NCI-H510A treated with DMSO at 0.1 percent for 48 hours (cell line): ENCODE data around the gene FKBP5.
"Not testable (repeated sequence)": the region's sequence is repeated elsewhere in the genome, so short reads cannot be mapped to it uniquely, and the experiment has no call there.

Experiments used
- DNase-seq: peaks from one replicate; lab custom pipeline; 2025; lab: John Stamatoyannopoulos, UW

FKBP5 gene

DNA sequence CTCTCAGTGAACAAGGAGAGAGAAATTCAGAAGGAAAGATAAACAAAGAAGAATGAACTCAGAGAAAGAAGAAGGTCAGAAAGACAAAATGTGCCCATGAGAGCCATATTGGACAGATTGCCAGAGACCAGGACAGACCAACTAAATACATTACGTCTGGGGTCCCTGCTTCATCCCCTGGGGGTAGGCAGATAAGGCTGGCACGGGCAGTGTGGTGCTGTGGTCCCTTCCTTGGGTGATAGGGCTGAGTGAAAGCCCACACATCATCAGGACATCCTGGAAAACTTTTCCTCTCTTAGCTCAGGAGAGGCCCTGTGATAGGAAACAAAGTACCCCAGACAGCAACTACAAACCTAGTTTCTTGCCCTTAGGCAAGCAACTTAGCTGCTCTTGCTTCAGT, 34.9 kb upstream of the FKBP5 start:
- DNase-seq = no peak

- DNase-seq = no peak
Measured at GRCh38 chr6:35722121-35722761, 33.5 kb upstream of the FKBP5 start.

DNA sequence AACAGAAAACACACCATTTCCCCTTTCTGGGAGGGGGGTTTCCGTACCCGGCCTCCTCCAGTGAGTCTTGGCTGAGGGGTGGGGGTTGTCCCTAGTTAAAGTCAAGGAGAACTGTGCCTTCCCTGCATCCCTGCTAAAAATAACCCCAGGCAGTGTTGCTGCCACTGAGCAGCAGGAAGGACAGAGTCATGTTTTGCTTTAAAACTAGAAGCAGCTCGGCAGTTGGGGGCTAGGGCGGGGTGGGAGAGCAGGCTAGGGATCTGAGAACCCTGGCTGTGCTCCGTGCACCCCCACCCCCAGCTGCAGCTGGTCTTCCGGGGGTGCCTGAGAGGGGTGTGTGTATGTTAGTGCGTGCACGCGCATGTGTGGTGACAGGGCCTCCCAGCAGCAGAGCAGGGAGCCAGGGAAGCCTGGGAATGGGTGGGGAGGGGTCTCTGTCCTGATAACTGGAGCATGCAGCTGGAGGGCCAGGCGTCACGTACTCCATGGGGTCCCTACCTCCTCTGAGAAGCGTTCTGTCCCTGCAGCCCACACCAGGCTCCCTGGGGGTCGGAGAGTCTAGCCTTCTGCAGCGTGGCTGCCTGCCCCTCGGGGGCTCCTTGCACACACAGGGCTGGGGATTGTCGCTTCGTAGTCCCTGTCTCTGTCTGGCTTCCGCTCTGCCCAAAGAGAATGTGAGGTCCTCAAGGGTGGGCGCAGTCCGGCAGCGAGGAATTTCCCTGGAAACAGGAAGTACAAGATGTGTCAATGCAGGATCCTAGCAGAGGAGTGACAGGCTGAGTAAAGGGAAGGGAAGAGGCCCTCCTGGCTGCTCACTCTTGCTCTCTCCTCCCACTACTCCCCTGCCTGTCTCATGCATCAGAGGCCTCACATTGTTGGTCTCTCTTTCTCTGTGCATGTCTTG, 31.4 kb upstream of the FKBP5 start:
- DNase-seq = no peak

DNA sequence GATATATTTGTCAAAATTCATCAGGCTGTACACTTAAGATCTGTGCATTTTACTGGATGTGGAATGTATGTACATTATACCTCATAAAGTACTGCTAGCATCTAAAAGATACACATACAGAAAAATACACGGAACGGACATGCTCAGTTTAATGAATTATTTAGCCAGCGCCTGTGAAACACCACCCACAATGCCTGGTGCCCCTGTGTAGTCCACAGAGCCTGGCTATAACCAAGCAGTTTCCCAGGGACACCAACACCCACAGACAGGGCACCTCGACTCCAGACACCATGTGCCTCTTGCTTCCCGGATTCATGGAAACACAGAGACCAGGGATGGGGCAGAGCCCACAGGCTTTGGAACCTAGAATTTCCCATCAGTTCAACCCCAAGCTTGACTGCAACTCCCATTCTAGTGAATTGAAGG, 30.7 kb upstream of the FKBP5 start:
- DNase-seq = no peak

DNA sequence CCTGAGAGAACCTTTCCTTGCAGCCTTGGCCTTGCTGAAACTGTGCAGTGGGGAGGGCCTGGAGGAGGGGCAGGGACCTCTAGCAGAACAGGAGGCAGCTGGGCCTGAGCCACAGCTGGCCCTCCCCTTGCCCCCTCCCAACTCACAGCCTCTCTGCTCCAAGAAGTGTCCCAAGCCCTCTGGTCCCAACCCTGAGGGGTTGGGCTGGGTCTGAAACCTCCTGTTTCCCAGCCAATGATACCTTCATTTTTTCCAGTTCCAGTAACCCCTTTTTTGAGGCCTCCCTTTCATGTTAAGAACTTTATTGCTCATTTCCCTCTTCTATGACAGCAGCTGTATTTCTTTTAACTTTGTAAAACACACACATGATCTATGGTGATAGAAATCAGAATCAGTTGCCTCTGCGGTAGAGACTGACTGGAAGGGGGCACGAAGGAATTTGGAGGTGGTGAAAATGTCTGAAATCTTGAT, 30.2 kb upstream of the FKBP5 start:
- no peak for DNase-seq

- DNase-seq = no peak
Measured at GRCh38 chr6:35718375-35718736, 29.6 kb upstream of the FKBP5 start.

DNA sequence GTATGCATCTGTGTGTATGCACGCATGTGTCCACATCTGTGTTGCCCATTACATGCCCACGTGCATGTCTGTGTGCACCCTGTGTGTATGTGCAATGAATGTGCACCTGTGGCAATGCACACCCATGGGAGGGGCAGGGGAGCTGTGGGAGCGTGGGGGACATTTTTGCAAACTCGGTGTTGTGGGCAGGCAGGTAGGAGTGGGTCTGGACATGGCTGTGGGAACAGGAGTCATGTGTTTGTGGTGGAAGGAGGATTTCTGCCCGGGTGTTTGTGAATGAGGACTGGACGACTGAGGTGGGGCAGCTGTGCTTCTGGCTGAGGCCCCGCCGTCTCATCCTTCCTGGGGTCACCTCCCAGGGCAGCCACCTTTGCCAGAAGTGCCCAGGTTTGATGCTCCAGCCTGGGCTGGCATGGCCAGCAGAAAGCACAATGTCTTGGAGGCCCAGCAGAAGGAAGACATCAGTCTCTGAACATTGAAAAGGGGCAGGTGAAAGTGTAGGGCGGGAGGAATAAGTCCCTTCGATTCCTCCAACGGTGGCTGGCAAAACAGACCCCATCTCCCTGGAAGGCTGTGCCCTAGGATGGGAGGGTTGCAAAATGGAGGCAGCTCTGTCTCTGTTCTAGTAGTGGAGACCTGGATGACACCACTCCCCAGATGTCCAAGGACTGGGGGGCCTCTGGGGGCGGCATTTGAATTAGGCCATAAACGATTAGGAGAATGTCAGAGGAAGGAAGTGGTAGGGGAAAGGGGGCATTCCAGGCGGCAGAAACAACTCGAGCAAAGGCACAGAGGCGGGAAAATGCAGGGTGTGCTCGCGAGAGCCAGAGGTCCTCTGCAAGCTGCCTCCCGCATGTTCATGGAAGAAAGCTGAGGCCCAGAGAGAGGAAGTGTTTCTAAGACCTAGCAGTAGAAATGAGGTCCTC, 29.0 kb upstream of the FKBP5 start:
- no peak for DNase-seq

DNA sequence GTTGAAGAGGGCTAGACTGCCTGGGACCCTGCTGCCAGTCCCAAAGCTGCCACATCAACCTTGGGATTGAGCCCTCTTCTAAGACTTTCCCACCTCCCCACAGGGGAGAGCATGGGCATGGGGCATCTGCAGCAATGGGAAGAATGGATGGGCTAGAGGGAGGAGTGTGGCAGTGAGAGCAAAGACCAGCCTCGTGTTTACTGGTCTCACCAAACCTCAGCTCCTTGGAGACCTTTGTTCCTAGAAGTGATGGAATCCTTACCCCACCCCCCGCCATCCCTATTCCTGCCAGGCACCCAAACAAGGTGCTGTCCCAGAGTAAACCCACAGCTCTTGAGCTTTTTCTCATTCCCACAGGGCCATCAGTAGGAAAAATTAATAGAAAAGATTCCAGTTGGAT, 28.1 kb upstream of the FKBP5 start:
- no peak for DNase-seq

DNA sequence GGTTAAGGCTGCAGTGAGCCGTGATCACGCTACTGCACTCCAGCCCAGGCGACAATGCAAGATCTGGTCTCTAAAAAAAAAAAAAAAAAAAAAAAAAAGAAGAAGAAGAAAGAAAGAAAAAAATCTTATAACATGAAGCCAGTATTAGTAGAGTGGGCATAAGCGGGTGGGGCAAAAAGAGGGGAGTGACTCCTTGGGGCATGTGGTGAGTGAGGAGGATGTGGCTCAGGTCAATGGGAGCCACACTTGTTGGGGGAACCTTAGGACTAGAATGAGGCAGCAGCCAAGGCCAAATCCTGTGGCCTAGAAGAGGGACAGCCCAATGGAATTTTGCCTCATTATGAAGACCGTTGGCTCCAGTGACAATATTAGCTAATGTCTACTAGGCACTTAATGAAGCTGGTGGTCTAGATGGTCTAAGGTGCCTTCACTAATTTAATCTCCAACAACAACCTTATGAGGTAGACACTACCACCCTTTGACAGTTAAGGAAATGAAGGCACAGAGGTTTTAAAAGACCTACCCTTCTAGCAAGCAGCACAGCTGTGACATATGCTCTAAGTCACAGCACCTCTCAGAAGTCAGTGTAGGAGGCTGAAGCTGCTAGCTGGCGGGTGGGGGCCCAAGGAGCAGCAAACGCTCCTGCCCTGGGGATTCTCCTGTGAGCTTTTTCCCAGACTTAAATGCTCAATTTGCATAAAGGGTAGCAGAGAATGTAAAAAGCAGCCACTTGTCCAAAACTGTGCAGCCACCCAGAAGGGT, 24.5 kb upstream of the FKBP5 start:
- DNase-seq = no peak

DNA sequence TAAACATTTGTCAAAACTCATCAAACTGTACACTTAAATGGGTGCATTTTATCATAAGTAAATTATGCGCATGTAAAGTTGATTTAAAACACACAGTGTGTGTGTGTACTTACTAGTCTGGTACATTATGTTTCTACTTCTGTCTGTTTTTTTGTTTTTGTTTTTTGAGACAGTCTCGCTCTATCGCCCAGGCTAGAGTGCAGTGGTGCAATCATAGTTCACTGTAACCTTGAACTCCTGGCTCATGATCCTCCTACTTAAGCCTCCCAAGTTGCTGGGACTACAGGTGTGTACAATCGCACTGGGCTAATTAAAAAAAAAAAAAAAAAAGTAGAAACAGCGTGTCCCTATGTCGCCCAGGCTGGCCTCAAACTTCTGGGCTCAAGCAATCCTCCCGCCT, 23.0 kb upstream of the FKBP5 start:
- no peak for DNase-seq

- DNase-seq = no peak
Measured at GRCh38 chr6:35710241-35710847, 21.6 kb upstream of the FKBP5 start.

DNA sequence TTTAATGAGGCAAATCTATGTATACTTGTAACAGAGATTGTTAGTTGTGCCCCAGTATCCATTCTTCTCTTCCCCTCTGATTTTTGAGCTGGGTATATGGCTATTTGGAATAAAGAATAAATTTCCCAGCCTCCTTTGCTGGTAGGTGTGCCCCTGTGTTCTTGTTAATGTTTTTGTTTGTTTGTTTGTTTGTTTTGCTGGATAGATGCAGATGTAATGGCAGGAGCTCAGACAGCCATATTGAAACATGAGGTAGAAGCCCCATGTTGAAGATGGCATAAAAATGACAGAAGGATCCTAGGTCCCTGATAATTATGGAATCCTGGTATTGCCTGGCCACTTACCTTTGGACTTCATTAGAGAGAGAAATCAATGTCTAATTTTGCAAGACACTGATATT, 19.9 kb upstream of the FKBP5 start:
- DNase-seq = no peak

GRCh38 chr6:35707714-35708407, 19.1 kb upstream of the FKBP5 start:
- DNase-seq = no peak

- DNase-seq = no peak
Measured at GRCh38 chr6:35706468-35706867, 17.8 kb upstream of the FKBP5 start.

DNA sequence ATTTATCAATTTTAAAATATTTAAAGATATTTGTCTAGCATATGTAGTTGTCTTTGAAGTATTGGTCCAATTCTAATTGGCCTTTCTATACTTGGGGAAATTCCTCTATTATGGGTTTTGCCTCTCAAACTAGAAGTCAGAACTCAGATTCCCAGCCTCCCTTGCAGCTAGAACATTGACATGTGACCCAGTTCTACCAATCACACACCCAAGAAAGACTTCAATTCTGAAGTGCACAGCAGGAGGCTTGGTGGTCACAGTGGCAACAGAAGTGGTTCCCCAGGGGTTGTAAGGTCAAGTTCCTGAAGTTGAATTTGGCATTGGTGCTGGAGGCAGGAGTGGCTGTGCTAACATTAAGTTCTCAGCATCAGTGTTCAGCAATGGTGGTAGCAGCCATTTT, 14.8 kb upstream of the FKBP5 start:
- DNase-seq = no peak

GRCh38 chr6:35698858-35699257, 10.1 kb upstream of the FKBP5 start:
- DNase-seq = no peak

DNA sequence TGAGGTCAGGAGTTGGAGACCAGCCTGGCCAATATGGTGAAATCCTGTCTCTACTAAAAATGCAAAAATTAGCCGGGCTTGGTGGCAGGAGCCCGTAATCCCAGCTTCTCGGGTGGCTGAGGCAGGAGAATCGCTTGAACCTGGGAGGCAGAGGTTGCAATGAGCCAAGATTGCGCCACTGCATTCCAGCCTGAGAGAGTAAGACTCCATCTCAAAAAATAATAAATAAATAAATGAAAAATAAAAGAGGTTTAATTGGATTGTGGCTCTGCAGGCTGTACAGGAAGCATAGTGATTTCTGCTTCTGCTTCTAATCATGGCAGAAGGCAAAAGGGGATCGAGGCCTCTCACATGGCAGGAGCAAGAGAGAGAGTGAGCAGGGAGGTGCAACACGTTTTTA, 9.7 kb upstream of the FKBP5 start:
- DNase-seq = not testable (repeated sequence)

DNA sequence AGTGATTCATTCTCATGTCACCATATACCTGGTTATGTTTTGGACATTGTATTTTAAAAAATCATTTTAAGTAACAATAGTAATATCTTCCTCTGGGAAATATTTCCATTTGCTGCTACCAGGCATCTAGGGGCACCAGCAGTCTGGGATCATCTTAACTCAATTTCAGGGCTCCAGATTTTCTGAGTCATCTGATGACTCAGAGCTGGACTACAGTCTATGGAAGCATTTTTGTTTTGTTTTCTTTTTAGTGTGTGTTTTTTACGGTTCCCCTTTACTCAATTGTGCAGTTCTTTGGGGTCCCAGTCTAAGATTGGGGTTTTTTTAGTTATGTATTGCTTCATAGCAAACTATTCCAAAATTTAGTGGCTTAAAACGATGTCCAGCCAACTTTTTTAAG, 5.7 kb upstream of the FKBP5 start:
- DNase-seq = no peak

DNA sequence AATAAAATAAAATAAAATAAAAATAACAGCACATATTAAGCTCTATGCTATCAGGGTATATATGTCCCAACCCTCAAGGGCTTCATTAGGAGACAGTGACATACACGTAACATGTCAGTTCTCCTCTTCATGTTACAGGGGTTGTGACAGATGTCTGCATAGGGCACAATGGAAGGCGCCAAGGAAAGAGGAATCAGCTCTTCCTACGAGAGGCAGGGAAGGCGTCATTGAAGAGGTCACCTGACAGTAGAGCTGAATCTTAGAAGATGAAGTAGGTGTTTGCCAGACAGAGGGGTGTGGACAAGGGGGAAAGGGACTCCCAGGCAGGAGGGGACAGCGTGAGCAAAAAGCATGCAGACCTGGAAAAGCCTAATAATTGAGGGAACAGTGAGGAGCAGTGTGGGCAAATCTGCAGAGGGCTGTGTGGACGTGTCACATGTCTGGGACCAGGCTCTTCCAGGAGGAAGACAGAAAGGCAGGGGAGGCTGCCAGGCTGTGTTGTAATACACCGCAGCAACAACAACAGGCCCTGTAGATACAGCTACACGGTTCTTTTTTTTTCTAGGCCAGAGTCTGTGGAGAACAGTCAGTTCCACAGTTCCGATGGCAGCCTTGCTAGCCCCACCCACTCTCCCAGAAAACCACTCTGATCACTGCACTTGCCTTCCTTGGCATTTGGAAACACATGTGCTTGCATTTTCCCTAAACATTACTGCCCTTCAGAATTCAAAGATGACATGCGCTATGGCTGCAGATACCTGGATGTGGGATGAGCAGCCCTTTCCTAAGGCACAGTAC, 2.5 kb upstream of the FKBP5 start:
- no peak for DNase-seq

- DNase-seq = no peak
Measured at GRCh38 chr6:35690484-35690883, 1.8 kb upstream of the FKBP5 start.
